DOHH2 (cell line): ENCODE data around the gene CCRL2.

Source experiments
- H3F3A ChIP-seq: fragments of 200-600 bp; sonication (generic), shearing (Covaris generic); 2 replicates; pipeline ENCODE4 v1.6.0; 2016; ENCODE audit warnings: antibody characterized with exemption, mild to moderate bottlenecking; ENCODE audit not compliant: control insufficient read depth, insufficient read depth
- H3K27ac ChIP-seq: fragments of 200-600 bp; sonication (generic); 2 replicates; pipeline ENCODE4 v1.5.1; 2014; ENCODE audit warnings: low read depth, mild to moderate bottlenecking, low read length, moderate library complexity
- H3K27me3 ChIP-seq: fragments of 200-600 bp; sonication (generic); 2 replicates; pipeline ENCODE4 v1.6.1; 2014; ENCODE audit warnings: mild to moderate bottlenecking, low read length, mixed read lengths; ENCODE audit not compliant: control insufficient read depth
- H3K36me3 ChIP-seq: fragments of 200-600 bp; sonication (generic); 2 replicates; pipeline ENCODE4 v1.6.1; 2014; ENCODE audit warnings: mild to moderate bottlenecking, low read length, moderate library complexity, mixed read lengths; ENCODE audit not compliant: control insufficient read depth
- H3K4me1 ChIP-seq: fragments of 200-600 bp; sonication (generic); 2 replicates; pipeline ENCODE4 v1.6.1; 2014; ENCODE audit warnings: mild to moderate bottlenecking, low read length, mixed read lengths; ENCODE audit not compliant: control insufficient read depth
- H3K4me2 ChIP-seq: fragments of 200-600 bp; sonication (generic); 2 replicates; pipeline ENCODE4 v1.6.0; 2014; ENCODE audit warnings: mild to moderate bottlenecking, low read length, moderate library complexity
- H3K4me3 ChIP-seq: fragments of 200-600 bp; sonication (generic); 2 replicates; pipeline ENCODE4 v1.5.1; 2014; ENCODE audit warnings: mild to moderate bottlenecking, low read length, mixed read lengths
- H3K79me2 ChIP-seq: fragments of 200-600 bp; sonication (generic); 2 replicates; pipeline ENCODE4 v1.6.1; 2014; ENCODE audit warnings: mild to moderate bottlenecking, low read length, mixed read lengths; ENCODE audit not compliant: control insufficient read depth
- H3K9me2 ChIP-seq: fragments of 200-600 bp; sonication (generic); replicated peaks from 2 replicates; pipeline ENCODE4 v1.6.1; 2014; ENCODE audit warnings: mild to moderate bottlenecking, low read length, mixed read lengths; ENCODE audit not compliant: control insufficient read depth
- H3K9me3 ChIP-seq: fragments of 200-600 bp; sonication (generic); 2 replicates; pipeline ENCODE4 v1.6.1; 2014; ENCODE audit warnings: antibody characterized with exemption, low read length, mixed read lengths; ENCODE audit not compliant: control insufficient read depth, insufficient read depth
- H4K20me1 ChIP-seq: fragments of 200-600 bp; sonication (generic); 2 replicates; pipeline ENCODE4 v1.6.0; 2014; ENCODE audit warnings: low read depth, mild to moderate bottlenecking, antibody characterized with exemption, low read length, moderate library complexity; ENCODE audit not compliant: control insufficient read depth, insufficient read depth
- EZH2phosphoT487 ChIP-seq: fragments of 200-600 bp; sonication (generic); IDR thresholded peaks from 2 replicates; pipeline ENCODE4 v1.6.1; 2017; ENCODE audit warnings: borderline replicate concordance, mild to moderate bottlenecking, antibody characterized with exemption, low read length, moderate library complexity, mixed read lengths
- TF ChIP-seq, protein P1 (sequence below): fragments of 200-600 bp; sonication (generic); IDR thresholded peaks from one replicate; pipeline ENCODE4 v1.5.1; 2014; ENCODE audit warnings: antibody characterized with exemption, mild to moderate bottlenecking, low read depth, low read length; ENCODE audit not compliant: poor library complexity, severe bottlenecking

CCRL2 gene

DNA sequence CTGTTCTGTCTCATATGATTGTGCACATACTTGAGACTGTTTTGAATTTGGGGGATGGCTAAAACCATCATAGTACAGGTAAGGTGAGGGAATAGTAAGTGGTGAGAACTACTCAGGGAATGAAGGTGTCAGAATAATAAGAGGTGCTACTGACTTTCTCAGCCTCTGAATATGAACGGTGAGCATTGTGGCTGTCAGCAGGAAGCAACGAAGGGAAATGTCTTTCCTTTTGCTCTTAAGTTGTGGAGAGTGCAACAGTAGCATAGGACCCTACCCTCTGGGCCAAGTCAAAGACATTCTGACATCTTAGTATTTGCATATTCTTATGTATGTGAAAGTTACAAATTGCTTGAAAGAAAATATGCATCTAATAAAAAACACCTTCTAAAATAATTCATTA, 31.2 kb upstream of the CCRL2 start:
- no peak for TF ChIP-seq EZH2phosphoT487
- TF ChIP-seq, protein P1, sequence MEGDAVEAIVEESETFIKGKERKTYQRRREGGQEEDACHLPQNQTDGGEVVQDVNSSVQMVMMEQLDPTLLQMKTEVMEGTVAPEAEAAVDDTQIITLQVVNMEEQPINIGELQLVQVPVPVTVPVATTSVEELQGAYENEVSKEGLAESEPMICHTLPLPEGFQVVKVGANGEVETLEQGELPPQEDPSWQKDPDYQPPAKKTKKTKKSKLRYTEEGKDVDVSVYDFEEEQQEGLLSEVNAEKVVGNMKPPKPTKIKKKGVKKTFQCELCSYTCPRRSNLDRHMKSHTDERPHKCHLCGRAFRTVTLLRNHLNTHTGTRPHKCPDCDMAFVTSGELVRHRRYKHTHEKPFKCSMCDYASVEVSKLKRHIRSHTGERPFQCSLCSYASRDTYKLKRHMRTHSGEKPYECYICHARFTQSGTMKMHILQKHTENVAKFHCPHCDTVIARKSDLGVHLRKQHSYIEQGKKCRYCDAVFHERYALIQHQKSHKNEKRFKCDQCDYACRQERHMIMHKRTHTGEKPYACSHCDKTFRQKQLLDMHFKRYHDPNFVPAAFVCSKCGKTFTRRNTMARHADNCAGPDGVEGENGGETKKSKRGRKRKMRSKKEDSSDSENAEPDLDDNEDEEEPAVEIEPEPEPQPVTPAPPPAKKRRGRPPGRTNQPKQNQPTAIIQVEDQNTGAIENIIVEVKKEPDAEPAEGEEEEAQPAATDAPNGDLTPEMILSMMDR: no peak
- no peak overlapping the region for H3K27ac ChIP-seq
- H3K9me3 ChIP-seq: no peaks in the 10 kb centered on the region
- no peaks in the 10 kb centered on the region for H3K36me3 ChIP-seq
- H3K79me2 ChIP-seq: no peaks in the 10 kb centered on the region
- H4K20me1 ChIP-seq: no peaks in the 10 kb centered on the region
- H3K9me2 ChIP-seq: no peaks in the 10 kb centered on the region
- H3F3A ChIP-seq: no peaks in the 10 kb centered on the region
- H3K4me3 ChIP-seq: no peak overlapping the region
- no peak overlapping the region for H3K4me2 ChIP-seq
- H3K4me1 ChIP-seq: no peaks in the 10 kb centered on the region
- H3K27me3 ChIP-seq: peaks cover 23% of the 10 kb centered on the region

DNA sequence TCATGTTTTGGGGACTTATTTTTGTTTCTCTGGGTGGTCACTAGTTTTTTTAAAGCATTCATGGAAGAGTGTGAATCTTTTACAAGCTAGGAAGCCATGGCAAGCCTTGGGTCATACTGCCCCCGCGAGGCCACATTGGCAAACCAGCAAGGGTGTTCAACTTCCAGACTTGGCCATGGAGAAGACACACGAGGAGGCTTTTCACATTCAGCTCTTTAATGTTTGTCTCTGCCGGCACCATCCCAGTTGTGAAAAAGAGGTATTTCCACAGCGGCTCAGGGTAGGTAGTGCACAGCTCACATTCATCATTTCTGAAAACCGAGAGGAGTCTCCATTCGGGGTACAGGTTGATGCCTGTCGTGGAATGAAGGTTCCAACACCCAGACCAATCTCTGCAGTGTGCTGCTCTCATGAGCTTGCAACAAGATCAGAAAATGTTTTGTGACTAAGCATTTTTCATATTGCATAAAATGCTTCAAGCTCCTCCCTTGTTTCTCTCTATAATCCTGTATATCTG, 28.6 kb upstream of the CCRL2 start:
- no peak overlapping the region for H3K4me2 ChIP-seq
- TF ChIP-seq EZH2phosphoT487: no peak
- TF ChIP-seq, protein P1: peak; percentile 84

DNA sequence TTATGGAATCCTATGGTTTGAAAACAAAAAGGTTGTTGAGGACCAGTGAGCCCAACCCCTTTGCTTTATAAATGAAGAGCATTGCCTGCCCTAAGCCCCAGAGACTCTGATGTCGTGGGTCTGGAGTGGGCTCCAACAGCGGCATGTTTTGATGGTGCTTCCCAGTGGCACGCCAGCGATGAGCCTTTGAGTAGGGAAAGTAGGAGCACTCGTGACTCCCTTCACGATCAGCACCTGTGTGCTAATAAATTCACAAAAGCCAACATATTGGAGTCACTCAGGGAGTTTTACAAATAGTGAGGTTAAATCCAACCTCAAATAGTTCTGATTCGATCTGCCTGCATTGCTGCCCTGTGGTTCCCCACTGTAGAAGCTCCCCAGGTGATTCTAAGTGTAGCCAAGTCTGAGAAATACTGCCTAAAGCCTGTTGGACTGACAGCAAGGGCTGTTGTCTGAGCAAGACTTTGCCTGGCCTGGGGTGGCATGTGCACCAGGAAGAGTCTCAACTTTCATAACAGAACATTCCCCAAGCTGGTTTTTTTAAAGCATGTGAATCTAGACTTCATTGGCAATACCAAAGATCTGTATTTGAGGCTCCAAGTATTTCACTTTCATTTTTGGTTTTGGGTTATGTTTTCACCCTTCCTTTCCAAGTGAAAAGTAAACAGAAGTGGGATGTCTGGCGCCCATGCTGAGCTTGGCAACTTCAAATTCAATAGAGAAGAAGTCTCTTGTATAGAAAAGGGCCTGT, 26.4 kb upstream of the CCRL2 start:
- Histone ChIP-seq H3K27me3 (peaks cover 32% of the 10 kb centered on the region), H3F3A (no peaks in the 10 kb centered on the region), H3K9me3 (no peaks in the 10 kb centered on the region), H3K4me2 (no peak overlapping the region), H3K9me2 (no peaks in the 10 kb centered on the region), H3K27ac (no peak overlapping the region), H3K4me3 (no peak overlapping the region), H3K79me2 (no peaks in the 10 kb centered on the region), H4K20me1 (no peaks in the 10 kb centered on the region), H3K4me1 (peaks cover 10% of the 10 kb centered on the region), H3K36me3 (no peaks in the 10 kb centered on the region)
- no peak for TF ChIP-seq EZH2phosphoT487
- TF ChIP-seq, protein P1: no peak

More for the DNA sequence above, 28.6 kb upstream of the CCRL2 start:
- Histone ChIP-seq H3F3A (no peaks in the 10 kb centered on the region), H3K27me3 (peaks cover 21% of the 10 kb centered on the region), H3K79me2 (no peaks in the 10 kb centered on the region), H3K36me3 (no peaks in the 10 kb centered on the region), H4K20me1 (no peaks in the 10 kb centered on the region), H3K27ac (no peak overlapping the region), H3K9me2 (no peaks in the 10 kb centered on the region), H3K4me3 (no peak overlapping the region), H3K9me3 (no peaks in the 10 kb centered on the region), H3K4me1 (peaks cover 3% of the 10 kb centered on the region)
